ENCODE measurements around the gene TTC3.

DNA sequence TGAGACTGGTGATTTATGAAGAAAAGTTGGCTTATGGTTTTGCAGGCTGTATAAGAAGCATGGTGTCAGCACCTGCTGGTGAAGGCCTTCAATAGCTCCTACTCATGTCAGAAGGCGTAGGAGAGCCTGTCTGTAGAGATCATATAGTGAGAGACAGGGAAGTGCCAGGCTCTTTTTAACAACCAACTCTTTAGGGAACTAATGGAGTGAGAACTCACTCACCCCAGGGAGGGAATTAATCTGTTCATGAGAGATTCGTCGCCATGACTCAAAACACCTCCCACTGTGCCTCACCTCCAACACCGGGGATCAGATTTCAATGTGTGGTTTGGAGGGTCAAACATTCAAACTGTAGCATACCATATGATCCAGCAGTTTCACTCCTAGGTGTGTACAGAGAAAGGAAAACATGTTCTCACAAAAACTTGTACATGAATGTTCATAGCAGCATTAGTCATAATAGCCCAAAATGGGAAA, 72.6 kb downstream of the TTC3 start:
- TF ChIP-seq, protein P1, sequence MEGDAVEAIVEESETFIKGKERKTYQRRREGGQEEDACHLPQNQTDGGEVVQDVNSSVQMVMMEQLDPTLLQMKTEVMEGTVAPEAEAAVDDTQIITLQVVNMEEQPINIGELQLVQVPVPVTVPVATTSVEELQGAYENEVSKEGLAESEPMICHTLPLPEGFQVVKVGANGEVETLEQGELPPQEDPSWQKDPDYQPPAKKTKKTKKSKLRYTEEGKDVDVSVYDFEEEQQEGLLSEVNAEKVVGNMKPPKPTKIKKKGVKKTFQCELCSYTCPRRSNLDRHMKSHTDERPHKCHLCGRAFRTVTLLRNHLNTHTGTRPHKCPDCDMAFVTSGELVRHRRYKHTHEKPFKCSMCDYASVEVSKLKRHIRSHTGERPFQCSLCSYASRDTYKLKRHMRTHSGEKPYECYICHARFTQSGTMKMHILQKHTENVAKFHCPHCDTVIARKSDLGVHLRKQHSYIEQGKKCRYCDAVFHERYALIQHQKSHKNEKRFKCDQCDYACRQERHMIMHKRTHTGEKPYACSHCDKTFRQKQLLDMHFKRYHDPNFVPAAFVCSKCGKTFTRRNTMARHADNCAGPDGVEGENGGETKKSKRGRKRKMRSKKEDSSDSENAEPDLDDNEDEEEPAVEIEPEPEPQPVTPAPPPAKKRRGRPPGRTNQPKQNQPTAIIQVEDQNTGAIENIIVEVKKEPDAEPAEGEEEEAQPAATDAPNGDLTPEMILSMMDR (IDR thresholded peaks at IDR 0.05), result no peak
- no peak for TF ChIP-seq ZFX (IDR thresholded peaks at IDR 0.05; ENCODE audit: borderline replicate concordance)
